Inferior parietal cortex (tissue), 1 donor: ENCODE results near the gene MYH11.

Experiments used
- DNase-seq: peaks from one replicate; pipeline ENCODE4 v3.0.0-alpha.2; 2016; ENCODE audit errors: extremely low spot score

The MYH11 gene

DNA sequence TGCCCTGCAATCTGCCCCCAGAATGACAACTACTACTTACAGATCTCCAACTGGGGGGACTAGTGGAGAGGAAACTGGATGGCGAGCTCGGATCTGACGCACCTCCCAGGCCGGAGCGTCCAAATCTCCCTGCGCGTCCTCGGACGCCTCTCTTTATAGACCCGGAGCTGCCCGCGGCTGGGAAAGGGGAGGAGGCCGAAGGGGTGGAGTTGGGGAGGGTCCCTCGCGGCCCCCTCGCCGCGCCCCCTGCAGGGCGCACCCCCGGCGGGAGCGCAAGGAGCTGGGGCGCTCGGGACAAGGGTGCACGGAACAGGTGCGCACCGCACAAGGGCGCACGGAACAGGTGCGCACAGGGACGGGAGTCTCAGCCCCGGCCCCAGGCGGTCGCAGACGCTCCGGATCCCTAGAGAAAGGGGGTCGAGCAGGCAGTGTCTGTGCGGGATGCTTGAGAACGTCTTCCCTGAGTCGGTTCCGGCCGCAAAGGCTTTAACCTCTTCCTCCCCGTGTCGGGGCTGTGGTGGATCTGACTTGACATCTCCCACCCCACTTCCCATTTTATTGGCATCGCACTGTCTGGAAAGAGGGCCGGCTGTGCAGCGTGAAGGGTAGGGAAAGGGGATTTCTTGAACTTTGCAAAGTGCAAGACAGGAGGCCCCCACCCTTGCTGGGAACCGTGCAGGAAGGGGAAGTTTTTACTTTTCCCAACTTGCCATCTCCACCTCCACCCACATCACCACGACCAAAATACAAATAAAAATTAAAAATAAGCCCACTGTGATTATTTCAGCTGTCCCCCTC is at the start of gene MYH11:
MYH11 (minus strand) TSS at position 128 of the 798 bp plus-strand sequence. CDS start 18,776 bp downstream, outside the sequence.
- no peak for DNase-seq

DNA sequence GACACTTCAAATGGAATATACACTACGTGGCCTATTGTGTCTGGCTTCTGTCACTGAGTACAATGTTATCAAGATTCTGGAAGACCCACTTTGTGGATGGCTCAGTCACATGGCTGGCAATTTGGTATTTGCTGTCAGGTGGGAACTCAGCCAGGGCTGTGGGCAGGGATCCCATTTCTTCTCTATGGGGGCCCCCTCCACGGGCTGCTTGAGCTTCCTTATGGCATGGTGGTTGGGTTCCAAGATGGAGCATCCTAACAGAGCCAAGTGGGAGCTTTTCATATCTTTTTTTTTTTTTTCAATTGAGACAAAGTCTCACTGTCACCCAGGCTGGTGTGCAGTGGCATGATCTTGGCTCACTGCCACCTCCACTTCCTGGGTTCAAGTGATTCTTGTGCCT is 49.6 kb upstream of the MYH11 start:
- no peak for DNase-seq

DNA sequence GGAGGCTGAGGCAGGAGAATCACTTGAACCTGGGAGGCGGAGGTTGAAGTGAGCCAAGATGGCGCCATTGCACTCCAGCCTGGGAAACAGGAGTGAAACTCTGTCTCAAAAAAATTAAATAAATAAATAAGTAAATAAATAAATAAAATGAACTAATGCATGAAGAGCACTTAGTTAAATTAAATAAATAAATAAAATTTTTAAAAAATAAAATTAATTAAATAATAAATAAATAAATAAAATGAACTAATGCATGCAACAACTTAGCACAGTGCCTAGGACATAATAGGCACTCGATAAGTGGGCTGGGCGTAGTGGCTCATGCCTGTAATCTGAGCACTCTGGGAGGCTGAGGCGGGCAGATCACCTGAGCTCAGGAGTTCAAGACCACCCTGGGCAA is 47.1 kb upstream of the MYH11 start:
- DNase-seq: no peak

DNA sequence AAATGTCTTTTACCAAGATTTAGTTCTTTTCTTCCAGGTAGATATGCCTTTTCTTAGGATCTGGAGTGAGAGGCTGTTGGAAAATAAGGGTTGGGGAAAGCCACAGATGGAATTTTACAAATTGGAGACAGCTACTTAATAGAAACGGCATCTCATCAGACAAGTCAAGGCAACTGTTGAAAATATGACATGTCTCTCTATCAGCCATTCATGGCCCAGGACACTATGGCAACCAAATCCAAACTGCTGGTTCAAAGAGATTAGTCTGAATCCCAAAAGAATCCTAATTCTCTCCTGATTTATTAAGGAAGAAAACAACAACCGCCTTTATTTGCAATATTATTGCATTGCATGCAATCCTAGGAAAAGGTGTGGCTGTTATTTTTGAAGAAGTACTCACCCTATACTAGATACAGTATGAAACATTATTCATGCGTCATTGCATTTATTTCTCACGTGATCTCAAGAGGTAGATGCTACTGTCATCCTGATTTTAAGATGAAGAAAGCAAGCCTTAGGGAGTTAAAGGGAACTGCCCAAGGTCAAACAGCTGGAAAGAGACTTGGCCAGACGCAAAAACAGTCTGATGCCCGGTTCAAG is 44.2 kb upstream of the MYH11 start:
- no peak for DNase-seq

DNA sequence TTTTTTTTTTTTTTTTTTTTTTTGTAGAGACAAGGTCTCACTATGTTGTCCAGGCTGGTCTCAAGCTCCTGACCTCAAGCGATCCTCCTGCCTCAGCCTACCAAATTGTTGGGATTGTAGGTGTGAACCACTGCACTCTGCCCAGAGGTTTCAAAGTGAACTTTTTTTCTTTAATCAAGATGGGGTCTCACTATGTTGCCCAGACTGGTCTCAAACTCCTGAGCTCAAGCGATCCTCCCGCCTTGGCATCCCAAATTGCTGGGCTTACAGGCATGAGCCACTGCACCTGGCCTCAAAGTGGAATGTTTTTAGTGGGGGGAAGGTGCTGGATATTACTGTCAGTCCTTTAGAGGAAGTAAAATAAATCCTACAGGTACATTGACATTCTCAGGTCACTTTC is 43.5 kb upstream of the MYH11 start:
- no peak for DNase-seq

DNA sequence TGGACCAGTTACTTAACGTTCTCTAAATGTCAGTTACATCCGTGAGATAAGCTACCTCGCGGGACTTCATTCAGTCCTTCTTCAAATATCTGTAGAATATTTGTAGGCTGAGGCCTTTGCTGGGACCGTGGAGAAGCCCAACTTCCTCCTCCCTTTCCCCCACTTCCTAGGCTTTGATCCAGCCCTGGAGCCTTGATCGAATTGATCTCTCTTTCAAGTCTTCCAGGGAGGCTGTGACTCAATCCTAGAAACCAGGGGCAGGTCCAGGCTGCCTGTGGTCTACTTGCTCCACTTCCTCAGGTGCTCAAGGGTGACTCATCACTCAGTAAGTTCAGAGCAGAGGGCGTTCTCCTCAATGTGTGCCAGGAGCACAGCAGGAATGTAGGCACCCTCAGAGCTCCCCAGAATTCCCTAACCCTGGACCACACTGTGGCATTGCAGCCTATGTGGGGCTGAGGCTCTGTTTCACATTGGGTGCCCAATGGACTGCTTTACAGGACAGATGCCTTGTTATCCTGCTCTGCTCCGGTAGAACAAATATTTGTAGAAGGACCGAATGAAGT is 42.8 kb upstream of the MYH11 start:
- DNase-seq: no peak

DNA sequence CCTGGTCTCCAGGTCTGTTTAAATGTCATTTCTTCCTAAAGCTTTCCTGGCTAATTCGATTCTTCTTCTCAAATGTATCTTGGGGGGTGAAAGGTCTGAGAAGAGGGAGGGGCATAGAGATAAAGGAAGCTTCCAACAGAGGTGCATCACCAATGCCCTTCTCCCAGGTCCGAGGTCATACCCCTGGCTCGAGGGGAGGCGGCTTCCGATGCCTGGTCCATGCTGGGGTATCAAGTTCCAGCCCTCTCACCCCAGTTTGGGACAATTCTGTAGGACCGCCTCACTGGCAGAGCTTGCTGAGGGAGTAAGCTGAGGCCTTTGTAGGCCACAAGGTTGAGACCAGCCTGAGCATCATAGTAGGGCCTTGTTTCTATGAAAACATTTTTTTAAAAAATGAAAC is 41.8 kb upstream of the MYH11 start:
- DNase-seq: no peak

DNA sequence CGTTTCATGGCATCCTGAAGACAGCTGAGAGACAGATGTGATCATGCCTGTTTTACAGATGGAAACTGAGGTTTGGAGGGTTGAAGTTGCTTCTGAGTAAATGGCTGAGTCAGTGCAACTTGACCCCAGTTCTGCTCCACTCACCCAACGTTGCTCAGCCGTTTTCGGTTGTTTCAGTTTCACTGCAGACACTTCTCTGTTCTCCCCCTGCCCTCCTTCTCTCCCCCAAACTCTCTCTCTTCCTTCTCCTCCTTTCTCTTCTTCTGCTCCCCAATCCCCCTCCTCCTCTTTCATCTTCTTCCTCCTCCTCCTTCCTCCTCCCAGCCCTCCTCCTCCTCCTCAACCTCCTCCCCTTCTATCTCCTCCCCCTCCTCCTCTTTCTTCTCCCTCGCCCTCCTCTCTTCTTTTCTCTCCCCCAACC is 41.0 kb upstream of the MYH11 start:
- no peak for DNase-seq

DNA sequence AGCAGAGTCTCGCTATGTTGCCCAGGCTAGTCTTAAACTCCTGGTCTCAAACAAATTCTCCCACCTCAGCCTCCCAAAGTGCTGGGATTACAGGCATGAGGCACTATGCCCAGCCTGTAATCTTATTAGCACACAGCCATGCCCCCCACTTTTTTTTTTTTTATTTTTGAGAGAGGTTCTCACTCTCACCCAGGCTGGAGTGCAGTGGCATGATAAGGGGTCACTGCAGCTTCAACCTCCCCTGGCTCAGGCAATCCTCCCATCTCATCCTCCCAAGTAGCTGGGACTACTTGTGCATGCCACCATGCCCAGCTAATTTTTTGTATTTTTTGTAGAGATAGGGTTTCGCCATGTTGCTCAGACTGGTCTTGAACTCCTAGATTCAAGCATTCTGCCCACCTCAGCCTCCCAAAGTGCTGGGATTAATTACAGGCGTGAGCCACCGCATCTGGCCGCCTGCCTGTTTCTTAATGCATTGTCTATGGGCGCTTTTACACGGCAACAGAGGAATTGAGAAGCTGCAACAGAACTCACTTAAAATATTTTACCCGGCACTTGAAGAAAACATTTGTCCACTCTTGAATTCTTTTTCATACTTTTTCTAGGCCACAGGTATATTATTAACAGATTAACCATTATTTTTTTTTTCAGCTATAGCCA is 40.4 kb upstream of the MYH11 start:
- no peak for DNase-seq

DNA sequence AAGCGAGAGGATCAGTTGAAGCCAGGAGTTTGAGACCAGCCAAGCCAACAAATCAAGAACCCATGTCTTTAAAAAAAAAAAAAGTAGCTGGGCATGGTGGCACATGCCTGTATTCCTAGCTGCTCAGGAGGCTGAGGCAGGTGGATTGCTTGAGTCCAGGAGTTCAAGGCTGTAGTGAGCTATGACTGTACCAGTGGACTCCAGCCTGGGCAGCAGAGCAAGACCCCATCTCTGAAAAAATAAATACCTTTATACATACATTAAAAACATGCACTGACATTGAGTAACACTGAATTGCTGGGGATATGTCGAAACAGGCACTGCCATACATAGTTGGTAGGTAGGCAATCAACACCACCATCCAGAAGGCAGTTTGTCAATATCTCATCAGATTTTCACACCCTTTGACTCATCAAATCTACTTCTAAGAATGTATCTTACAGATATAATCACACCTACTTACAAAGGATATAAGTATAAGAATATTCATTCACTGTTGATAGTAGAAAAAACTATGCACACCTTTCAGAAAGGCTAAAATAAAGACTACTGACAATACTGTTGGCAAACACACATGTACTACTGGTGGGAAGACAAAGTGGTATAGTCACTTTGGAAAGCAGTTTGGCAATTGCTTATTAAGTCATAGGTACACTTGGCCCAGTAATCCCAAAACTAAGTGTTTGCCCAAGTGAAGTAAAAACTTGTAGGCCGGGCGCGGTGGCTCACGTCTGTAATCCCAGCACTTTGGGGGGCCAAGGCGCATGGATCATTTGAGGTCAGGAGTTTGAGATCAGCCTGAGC is 37.9 kb upstream of the MYH11 start:
- DNase-seq: no peak

DNA sequence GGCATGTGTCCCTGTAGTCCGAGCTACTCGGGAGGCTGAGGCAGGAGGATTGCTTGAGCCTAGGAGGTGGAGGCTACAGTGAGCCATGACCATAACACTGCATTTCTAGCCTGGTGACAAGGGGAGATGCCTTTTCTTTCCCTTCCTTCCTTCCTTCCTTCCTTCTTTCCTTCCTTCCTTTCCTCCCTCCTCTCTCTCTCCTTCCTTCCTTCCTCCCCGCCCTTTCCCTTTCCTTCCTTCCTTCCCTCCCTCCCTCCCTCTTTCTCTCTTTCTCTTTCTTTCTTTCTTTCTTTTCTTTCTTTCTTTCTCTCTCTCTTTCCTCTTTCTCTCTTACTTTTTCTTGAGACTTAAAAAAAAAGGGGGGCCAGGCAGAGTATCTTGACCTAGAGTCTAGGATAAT is 34.7 kb upstream of the MYH11 start:
- DNase-seq: no peak

DNA sequence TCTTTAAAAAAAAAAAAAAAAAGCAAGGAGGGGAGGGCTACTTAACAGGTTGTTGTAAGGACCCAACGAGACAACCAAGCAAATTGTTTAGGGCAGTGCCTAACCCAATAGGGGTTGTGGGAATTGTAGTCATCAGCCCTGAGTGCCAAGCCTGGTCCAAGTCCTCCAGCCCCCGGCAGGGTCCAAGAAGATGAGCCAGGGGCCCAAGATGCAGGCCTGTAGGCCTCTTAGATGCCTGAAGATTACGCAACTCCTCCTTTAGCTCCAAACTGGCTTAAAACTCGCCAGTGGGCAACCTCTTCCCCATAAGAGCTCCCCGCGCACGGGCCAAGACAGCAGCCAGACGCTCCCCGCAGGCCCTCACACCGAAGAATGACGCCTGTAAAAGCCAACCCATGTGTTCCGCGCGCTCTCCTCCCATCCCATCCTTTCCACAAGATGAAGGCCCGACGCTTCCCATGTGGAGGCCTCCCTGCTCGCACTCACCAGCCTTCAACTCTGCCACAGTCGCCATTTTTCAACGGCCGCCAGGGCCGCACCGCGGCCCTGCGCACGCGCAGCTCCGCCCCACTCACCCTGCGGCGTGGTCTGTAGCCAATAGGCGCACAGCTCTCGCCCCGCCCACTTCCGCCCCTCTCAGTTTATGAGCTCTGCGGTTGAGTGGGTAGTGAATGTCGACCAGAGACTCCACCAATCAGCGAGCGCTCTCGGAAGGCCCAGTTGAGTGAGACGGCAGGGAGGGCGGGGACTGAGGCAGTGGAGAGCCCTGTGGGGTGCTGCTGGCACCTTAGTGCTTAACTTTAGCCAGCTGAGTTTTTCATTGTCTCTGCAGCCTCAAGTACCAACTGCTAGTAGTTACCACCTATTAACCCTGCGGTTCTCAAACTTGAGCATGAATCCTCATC is 31.5 kb upstream of the MYH11 start, which contains the start of gene CEP20:
CEP20 (minus strand) TSS at position 532 of the 905 bp plus-strand sequence; CDS start at position 514, 18 bp downstream.
- peak; percentile 98 for DNase-seq

DNA sequence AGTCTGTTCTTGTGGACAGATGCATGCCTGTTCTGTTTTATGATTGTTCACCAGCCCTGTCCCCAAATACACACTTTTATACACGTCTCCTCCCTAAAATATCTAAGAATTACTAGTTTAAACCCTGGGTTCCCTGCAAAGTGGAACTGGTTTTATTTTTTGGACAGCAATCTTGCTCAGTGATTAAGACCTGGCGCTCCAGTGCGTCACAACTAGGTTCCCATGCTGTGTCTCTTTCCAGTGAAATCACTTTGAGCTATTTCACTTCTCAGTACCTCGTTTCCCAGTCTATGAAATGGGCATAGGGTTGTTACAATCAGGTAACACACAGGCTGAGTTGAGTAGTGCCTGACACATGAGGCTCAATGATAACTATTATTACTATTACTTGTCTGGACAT is 30.5 kb upstream of the MYH11 start:
- DNase-seq: no peak

DNA sequence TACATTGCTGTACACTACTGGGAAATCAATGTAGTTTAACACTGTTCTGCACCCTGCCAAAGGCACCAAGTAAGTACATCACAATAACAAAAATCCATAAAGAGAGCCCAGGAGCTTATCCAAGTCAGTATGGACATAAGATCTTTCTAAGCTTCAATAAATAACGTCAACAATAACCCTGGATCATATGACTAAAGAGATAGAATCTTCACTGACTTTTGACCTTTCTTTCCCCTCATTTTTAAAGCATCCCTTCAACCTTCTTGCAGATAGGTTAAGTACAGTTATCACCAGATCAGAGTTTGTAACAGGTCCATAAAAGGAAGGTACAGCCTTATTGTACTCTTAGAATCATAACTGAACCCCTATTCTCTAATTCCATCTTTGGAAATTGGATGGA is 29.2 kb upstream of the MYH11 start:
- DNase-seq: no peak

DNA sequence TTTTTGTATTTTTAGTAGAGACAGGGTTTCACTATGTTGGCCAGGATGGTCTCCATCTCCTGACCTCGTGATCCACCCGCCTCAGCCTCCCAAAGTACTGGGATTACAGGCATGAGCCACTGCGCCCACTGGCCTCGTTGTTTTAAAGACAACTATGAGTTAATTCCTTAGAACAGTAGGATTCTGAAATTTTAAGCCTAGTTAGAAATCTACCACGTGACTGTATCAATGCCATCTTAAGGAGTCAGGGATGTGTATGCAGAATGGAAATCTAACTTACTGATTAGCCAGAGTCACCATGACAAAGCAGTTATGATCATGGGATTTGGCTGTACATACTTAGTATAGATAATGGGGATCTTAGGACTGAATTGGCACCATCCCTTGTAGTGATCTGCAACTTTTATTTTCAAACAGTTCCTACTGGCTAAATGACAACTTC is 28.8 kb upstream of the MYH11 start:
- DNase-seq: no peak

DNA sequence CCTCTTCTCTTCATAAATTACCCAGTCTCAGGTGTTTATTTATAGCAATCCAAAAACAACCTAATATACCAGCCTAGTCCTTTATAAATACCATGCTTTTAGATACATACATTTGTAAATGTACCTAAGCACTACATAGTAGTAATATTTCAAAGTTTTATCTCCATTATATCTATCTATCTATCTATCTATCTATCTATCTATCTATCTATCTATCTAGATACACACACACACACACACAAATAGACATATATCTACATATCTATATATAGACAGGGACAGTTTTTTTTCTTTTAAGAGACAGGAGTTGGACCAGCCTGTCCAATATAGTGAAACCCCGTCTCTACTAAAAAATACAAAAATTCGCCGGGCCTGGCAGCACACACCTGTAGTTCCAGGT is 25.7 kb upstream of the MYH11 start:
- DNase-seq: no peak

DNA sequence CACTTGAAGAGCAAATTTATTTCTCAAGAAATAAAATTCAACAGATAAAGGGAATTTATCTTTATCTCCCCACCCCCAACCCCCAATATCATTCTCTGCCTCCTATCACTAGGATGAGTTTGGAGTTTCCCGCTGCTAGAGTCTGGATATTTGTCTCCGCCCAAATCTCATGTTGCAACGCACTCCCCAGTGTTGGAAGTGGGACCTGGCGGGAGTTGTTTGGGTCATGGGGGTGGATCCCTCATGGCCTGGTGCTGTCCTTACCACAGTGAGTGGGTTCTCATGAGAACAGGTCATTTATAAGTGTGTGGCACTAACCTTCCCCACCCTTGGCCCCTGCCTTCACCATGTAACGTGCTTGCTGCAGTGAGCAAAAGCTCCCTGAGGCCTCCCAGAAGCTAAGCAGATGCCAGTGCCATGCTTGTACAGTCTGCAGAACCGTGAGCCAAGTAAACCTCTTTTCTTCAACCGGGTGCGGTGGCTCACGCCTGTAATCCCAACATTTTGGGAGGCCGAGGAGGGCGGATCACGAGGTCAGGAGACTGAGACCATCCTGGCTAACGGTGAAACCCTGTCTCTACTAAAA is 25.1 kb upstream of the MYH11 start:
- DNase-seq: no peak

DNA sequence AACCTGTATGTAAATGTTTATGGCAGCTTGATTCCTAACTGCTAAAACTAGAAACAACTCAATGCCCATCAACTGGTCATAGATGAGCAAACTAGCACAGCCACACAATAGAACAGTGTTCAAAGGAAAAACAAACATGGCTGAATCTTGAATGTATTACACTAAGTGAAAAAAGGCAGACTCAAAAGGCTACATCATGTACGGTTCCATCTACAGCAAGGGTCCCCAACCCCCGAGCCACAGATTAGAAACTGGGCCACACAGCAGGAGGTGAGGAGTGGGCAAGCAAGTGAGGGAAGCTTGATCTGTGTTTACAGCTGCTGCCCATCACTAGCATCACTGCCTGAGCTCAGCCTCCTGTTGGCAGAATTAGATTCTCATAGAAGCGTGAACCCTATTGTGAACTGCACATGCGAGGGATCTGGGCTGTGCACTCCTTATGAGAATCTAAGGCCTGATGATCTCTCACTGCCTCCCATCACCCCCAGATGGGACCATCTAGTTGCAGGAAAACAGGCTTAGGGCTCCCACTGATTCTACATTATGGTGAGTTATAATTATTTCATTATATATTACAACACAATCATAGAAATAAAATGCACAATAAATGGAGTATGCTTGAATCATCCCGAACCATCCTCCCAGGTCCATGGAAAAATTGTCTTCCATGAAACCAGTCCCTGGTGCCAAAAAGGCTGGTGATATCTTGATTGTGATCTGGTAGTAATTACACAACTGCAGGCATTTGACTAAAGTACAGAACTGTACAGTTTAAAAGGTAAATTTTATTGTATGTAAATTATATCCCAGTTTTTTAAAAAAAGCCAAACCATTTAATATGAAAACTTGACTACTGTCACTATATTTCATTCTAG is 23.8 kb upstream of the MYH11 start:
- DNase-seq: no peak

DNA sequence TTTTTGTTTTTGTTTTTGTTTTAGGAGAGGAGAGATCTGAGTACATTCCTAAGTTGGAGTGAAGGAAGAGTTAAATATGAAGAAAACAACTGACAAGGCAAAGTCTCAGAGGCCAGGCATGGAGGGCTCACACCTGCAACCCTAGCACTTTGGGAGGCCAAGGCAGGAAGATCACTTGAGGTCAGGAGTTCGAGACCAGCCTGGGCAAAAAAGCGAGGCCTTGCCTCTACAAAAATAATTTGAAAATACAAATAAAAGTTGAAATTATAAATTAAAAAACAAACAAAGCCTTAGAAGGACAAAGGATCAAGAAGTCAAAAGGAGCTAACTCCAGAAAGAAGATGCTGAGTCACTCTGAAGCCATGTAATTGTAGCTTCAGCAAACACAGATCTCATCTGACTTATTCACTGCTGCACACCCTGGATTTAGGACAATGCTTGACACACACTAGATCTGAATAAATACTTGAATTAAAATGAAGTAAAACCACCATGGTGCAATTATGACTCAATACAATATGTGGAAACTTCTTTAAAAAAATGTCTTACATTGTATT is 22.5 kb upstream of the MYH11 start:
- no peak for DNase-seq
